ENCODE results near the gene PGLYRP1.

PGLYRP1 gene

DNA sequence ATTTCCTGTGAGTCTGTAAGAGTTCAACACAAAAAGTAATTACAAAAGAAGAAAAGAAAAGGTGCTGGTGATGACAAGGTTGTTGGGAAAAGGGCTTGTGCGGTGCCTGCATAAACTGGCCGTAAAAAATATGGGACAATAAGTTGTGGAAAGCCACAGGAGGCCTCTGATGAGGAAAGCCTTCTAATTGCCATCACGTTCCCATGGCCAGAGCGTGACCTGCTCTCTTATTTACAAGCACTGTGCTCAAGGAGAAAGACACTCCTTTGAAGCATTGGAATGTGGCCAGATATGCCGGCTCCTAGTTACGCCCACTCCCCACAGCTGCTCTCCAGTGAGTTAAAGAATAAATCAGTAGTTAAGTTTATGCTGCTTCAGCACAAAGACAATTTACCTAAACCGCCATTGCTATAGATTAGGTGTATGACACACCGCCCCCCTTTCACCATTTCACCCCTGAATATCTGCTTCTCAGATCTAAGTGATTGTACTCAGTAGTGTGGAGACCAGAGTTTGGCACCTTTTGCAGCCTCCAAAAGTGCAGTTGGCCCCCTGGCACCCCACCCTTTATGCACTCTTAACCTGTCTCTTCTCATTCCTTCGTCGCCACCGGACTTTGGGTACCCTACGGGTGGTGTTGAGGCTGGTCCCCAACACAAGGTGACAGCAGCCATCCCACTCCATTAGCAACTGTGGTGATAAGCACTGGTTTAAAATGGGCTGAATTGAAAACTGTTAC lies 8.1 kb upstream of the PGLYRP1 start:
- Histone ChIP-seq H3K9me3 (ENCODE audit: low read length) (no peaks in the 10 kb centered on the region), H3K27ac (ENCODE audit: low read depth, low read length) (no peak overlapping the region)

DNA sequence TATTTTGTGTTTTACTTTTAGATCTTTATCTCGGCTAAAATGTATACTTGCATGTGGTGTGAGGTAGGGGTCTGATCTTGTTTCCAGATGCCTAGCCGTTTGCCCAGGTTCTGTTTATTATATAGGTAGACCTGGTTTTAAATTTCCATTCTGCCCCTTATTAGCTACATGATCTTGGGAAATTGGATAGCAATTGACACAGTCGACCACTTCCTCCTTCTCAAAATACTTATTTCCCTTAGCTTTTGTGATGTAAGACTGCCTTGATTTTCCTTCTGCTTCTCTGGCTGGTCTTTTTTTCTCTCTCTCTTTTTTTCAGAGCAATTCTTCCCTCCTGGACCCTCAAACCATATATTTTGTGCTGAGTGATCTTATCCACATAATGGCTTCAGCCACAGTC lies 3.0 kb upstream of the PGLYRP1 start:
- H3K36me3 ChIP-seq (ENCODE audit: insufficient read depth, low read length): no peaks in the 10 kb centered on the region
- H3K27ac ChIP-seq (ENCODE audit: low read depth, low read length): no peak overlapping the region
- H3K4me3 ChIP-seq (ENCODE audit: low read depth in 1 of 2, low read length in 2 of 2): no peak overlapping the region
- no peak overlapping the region for H3K9ac ChIP-seq (ENCODE audit: low read length)
- H3K4me1 ChIP-seq (ENCODE audit: insufficient read depth, low read length): no peaks in the 10 kb centered on the region
- no peaks in the 10 kb centered on the region for H3K9me3 ChIP-seq (ENCODE audit: low read length)
- peaks cover 10 to 34% of the 10 kb centered on the region in 2 donors for H3K27me3 ChIP-seq (ENCODE audit: control insufficient read depth in 1 of 2, insufficient read depth in 2 of 2, low read length in 2 of 2)

More for the DNA sequence above, 8.1 kb upstream of the PGLYRP1 start:
- no peaks in the 10 kb centered on the region for H3K4me1 ChIP-seq (ENCODE audit: insufficient read depth, low read length)
- H3K9ac ChIP-seq (ENCODE audit: low read length): no peak overlapping the region
- H3K27me3 ChIP-seq (ENCODE audit: control insufficient read depth in 1 of 2, insufficient read depth in 2 of 2, low read length in 2 of 2): peaks cover 7 to 16% of the 10 kb centered on the region in 2 donors
- H3K36me3 ChIP-seq (ENCODE audit: insufficient read depth, low read length): no peaks in the 10 kb centered on the region
- no peak overlapping the region for H3K4me3 ChIP-seq (ENCODE audit: low read depth in 1 of 2, low read length in 2 of 2)

GRCh38 chr19:46023311-46023779 lies 492 bp upstream of the PGLYRP1 start:
- Histone ChIP-seq H3K36me3 (ENCODE audit: insufficient read depth, low read length) (no peaks in the 10 kb centered on the region), H3K9ac (ENCODE audit: low read length) (no peak overlapping the region), H3K27me3 (ENCODE audit: control insufficient read depth in 1 of 2, insufficient read depth in 2 of 2, low read length in 2 of 2) (peaks cover 10 to 34% of the 10 kb centered on the region in 2 donors), H3K4me3 (ENCODE audit: low read depth in 1 of 2, low read length in 2 of 2) (no peak overlapping the region), H3K4me1 (ENCODE audit: insufficient read depth, low read length) (no peaks in the 10 kb centered on the region), H3K27ac (ENCODE audit: low read depth, low read length) (no peak overlapping the region), H3K9me3 (ENCODE audit: low read length) (no peaks in the 10 kb centered on the region)

GRCh38 chr19:46022061-46022430 lies 807 bp downstream of the PGLYRP1 start:
- H3K4me3 ChIP-seq (ENCODE audit: low read depth in 1 of 2, low read length in 2 of 2): no peak overlapping the region

DNA sequence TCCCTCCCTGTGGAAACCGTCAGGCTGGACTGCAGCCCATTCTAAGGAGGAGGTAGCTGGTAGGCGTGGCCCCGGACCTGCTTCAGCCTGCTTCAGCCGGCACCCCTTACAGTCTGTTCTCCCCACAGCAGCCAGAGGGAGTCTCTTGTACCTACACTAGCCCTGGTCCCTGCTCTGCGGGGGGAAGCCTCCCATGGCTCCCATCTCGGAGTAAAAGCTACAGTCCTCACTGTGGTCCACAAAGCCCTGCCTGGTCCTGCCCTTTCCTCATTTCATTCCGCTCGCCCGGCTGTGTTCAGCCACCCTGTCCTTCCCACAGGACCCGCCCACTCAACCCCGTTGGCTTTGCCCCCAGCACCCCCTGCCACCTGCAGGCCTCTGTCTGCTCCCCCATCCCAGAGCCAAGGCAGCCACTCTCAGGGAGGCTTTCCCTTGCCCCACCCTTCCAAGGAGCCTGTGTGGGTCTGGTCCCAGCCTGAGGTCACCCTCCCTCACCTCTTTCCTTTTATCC lies 1.3 kb downstream of the PGLYRP1 start:
- H3K4me3 ChIP-seq (ENCODE audit: low read depth in 1 of 2, low read length in 2 of 2): no peak overlapping the region
- no peaks in the 10 kb centered on the region for H3K4me1 ChIP-seq (ENCODE audit: insufficient read depth, low read length)
- no peak overlapping the region for H3K9ac ChIP-seq (ENCODE audit: low read length)
- no peak overlapping the region for H3K27ac ChIP-seq (ENCODE audit: low read depth, low read length)
- peaks cover 8 to 30% of the 10 kb centered on the region in 2 donors for H3K27me3 ChIP-seq (ENCODE audit: control insufficient read depth in 1 of 2, insufficient read depth in 2 of 2, low read length in 2 of 2)
- H3K9me3 ChIP-seq (ENCODE audit: low read length): no peaks in the 10 kb centered on the region
- H3K36me3 ChIP-seq (ENCODE audit: insufficient read depth, low read length): no peaks in the 10 kb centered on the region

More at GRCh38 chr19:46022061-46022430, 807 bp downstream of the PGLYRP1 start:
- peaks cover 10 to 34% of the 10 kb centered on the region in 2 donors for H3K27me3 ChIP-seq (ENCODE audit: control insufficient read depth in 1 of 2, insufficient read depth in 2 of 2, low read length in 2 of 2)
- no peaks in the 10 kb centered on the region for H3K36me3 ChIP-seq (ENCODE audit: insufficient read depth, low read length)
- H3K27ac ChIP-seq (ENCODE audit: low read depth, low read length): no peak overlapping the region
- H3K4me1 ChIP-seq (ENCODE audit: insufficient read depth, low read length): no peaks in the 10 kb centered on the region
- H3K9me3 ChIP-seq (ENCODE audit: low read length): no peaks in the 10 kb centered on the region
- H3K9ac ChIP-seq (ENCODE audit: low read length): no peak overlapping the region

- Histone ChIP-seq H3K27ac (ENCODE audit: low read depth, low read length) (no peak overlapping the region), H3K36me3 (ENCODE audit: insufficient read depth, low read length) (no peaks in the 10 kb centered on the region), H3K27me3 (ENCODE audit: control insufficient read depth in 1 of 2, insufficient read depth in 2 of 2, low read length in 2 of 2) (peaks cover 4 to 29% of the 10 kb centered on the region in 2 donors), H3K9me3 (ENCODE audit: low read length) (no peaks in the 10 kb centered on the region), H3K9ac (ENCODE audit: low read length) (no peak overlapping the region), H3K4me3 (ENCODE audit: low read depth in 1 of 2, low read length in 2 of 2) (no peak overlapping the region), H3K4me1 (ENCODE audit: insufficient read depth, low read length) (peaks cover 6% of the 10 kb centered on the region)
Measured at GRCh38 chr19:46020819-46021125, 2.1 kb downstream of the PGLYRP1 start.

DNA sequence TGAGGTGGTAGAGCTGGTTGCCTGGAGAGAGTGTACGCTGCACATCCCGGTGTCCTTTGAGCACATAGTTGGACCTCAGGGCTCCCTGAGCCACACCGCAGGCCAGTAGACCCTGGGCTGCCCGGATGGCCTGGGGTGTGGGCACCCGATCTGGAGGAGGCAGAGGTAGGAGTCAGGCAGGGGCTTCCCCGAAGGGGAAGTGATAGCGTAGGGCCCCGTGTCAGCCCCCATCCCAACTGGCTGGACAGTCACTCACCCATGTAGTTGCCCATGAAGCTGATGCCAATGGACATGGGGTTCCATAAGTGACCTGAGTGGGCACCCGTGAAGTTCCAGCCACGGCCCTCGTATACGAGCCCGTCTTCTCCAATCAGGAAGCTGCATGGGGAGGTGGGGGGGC lies 3.6 kb downstream of the PGLYRP1 start:
- H3K27me3 ChIP-seq (ENCODE audit: control insufficient read depth in 1 of 2, insufficient read depth in 2 of 2, low read length in 2 of 2): peaks cover 15 to 37% of the 10 kb centered on the region in 2 donors
- H3K9ac ChIP-seq (ENCODE audit: low read length): no peak overlapping the region
- H3K27ac ChIP-seq (ENCODE audit: low read depth, low read length): no peak overlapping the region
- H3K4me3 ChIP-seq (ENCODE audit: low read depth in 1 of 2, low read length in 2 of 2): no peak overlapping the region
- no peaks in the 10 kb centered on the region for H3K9me3 ChIP-seq (ENCODE audit: low read length)
- no peaks in the 10 kb centered on the region for H3K36me3 ChIP-seq (ENCODE audit: insufficient read depth, low read length)
- peaks cover 9% of the 10 kb centered on the region for H3K4me1 ChIP-seq (ENCODE audit: insufficient read depth, low read length)

GRCh38 chr19:46018729-46019251 lies 4.1 kb downstream of the PGLYRP1 start:
- Histone ChIP-seq H3K36me3 (ENCODE audit: insufficient read depth, low read length) (no peaks in the 10 kb centered on the region), H3K27me3 (ENCODE audit: control insufficient read depth in 1 of 2, insufficient read depth in 2 of 2, low read length in 2 of 2) (peaks cover 17 to 40% of the 10 kb centered on the region in 2 donors), H3K9ac (ENCODE audit: low read length) (no peak overlapping the region), H3K4me3 (ENCODE audit: low read depth in 1 of 2, low read length in 2 of 2) (no peak overlapping the region), H3K9me3 (ENCODE audit: low read length) (no peaks in the 10 kb centered on the region), H3K27ac (ENCODE audit: low read depth, low read length) (no peak overlapping the region), H3K4me1 (ENCODE audit: insufficient read depth, low read length) (peaks cover 9% of the 10 kb centered on the region)

DNA sequence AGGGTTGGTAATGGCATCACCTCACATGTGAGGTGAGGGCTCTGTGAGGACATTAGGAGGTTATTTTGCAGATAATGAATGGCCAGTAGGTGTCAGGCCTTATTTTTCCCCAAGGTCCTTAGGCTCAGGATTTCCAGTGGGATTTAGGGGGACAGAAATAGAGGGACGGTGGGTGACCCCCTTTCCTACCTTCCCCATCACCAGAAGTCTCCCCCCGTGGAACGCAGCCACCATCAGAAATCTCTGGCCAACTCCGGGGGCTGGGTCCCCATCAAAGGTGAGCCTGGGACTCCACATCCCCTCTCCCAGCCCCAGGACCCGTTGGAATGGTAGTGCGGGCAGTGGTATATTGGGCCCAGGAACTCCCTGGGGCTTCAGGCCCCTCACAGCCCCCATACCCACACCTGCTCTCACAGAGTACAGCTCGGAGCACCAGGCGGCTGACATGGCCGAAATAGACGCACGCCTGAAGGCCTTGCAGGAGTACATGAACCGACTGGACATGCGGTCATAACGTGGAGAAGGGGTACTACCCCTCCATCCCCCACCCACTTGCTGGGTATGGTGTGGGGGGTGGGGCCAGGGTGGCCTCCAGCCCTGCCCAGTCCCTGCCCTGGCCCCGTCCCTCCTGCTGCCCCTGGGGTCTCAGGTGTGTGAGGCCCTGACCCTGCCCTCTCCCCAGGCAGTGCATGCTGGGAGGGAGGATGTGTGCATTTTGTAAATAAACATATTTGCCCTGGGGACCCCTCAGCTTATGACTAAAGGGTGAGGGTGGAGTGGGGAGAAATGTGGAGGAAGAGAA lies 4.8 kb downstream of the PGLYRP1 start:
- H3K9ac ChIP-seq (ENCODE audit: low read length): no peak overlapping the region
- H3K27ac ChIP-seq (ENCODE audit: low read depth, low read length): no peak overlapping the region
- peaks cover 24 to 39% of the 10 kb centered on the region in 2 donors for H3K27me3 ChIP-seq (ENCODE audit: control insufficient read depth in 1 of 2, insufficient read depth in 2 of 2, low read length in 2 of 2)
- no peaks in the 10 kb centered on the region for H3K36me3 ChIP-seq (ENCODE audit: insufficient read depth, low read length)
- no peak overlapping the region for H3K4me3 ChIP-seq (ENCODE audit: low read depth in 1 of 2, low read length in 2 of 2)
- H3K4me1 ChIP-seq (ENCODE audit: insufficient read depth, low read length): peaks cover 9% of the 10 kb centered on the region
- no peaks in the 10 kb centered on the region for H3K9me3 ChIP-seq (ENCODE audit: low read length)

GRCh38 chr19:46017095-46017429 lies 5.8 kb downstream of the PGLYRP1 start:
- no peak overlapping the region for H3K27ac ChIP-seq (ENCODE audit: low read depth, low read length)
- no peak overlapping the region for H3K9ac ChIP-seq (ENCODE audit: low read length)
- peaks cover 31 to 36% of the 10 kb centered on the region in 2 donors for H3K27me3 ChIP-seq (ENCODE audit: control insufficient read depth in 1 of 2, insufficient read depth in 2 of 2, low read length in 2 of 2)
- no peak overlapping the region for H3K4me3 ChIP-seq (ENCODE audit: low read depth in 1 of 2, low read length in 2 of 2)
- H3K9me3 ChIP-seq (ENCODE audit: low read length): no peaks in the 10 kb centered on the region
- peaks cover 9% of the 10 kb centered on the region for H3K4me1 ChIP-seq (ENCODE audit: insufficient read depth, low read length)
- H3K36me3 ChIP-seq (ENCODE audit: insufficient read depth, low read length): no peaks in the 10 kb centered on the region

DNA sequence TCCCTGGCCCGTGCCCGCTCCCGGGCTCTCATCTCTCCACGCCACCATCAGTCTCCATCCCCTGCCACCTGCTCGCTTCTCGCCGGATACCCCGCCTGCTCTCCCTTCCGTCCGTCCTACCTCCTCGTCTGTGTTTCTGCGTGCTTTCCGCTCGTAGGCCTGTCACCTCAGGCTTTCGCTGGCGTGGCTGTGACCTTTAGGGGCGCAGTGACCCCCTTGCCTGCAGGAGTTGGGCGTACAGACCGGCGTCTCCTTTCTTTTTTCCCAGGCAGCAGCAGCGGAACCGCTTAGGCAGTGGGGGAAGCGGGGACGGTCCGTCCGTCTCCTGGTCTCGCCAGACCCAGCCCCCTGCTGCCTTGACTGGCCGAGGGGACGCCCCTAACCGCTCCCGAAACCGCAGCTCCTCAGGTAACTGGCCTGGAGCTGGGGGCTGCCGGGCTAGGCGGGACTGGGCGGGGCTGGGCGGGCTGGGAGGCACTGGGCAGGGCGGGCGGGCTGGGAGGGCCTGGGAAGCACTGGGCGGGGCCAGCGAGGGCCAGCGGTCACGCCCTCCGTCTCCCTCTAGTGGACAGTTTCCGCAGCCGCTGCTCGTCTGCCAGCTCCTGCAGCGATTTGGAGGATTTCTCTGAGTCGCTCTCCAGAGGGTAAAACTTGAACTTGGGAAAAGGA lies 6.3 kb downstream of the PGLYRP1 start:
- Histone ChIP-seq H3K9me3 (ENCODE audit: low read length) (no peaks in the 10 kb centered on the region), H3K36me3 (ENCODE audit: insufficient read depth, low read length) (no peaks in the 10 kb centered on the region), H3K27me3 (ENCODE audit: control insufficient read depth in 1 of 2, insufficient read depth in 2 of 2, low read length in 2 of 2) (peaks cover 31 to 36% of the 10 kb centered on the region in 2 donors), H3K27ac (ENCODE audit: low read depth, low read length) (no peak overlapping the region), H3K4me1 (ENCODE audit: insufficient read depth, low read length) (peaks cover 9% of the 10 kb centered on the region), H3K4me3 (ENCODE audit: low read depth in 1 of 2, low read length in 2 of 2) (peak overlapping the region; percentile 65 to 71), H3K9ac (ENCODE audit: low read length) (no peak overlapping the region)
